Measurements from ENCODE around the gene CUZD1. TPM values are rescaled to one million over a fixed set of nuclear protein-coding genes. Genes with fewer than 3 reads are reported as not detected.

CUZD1 gene
- total and polyA plus RNA-seq, 2 of the 13 experiments (the other 11 are each of a cell fraction or from before 2014, with no cell fraction given) = 0.22 to 0.29 TPM

DNA sequence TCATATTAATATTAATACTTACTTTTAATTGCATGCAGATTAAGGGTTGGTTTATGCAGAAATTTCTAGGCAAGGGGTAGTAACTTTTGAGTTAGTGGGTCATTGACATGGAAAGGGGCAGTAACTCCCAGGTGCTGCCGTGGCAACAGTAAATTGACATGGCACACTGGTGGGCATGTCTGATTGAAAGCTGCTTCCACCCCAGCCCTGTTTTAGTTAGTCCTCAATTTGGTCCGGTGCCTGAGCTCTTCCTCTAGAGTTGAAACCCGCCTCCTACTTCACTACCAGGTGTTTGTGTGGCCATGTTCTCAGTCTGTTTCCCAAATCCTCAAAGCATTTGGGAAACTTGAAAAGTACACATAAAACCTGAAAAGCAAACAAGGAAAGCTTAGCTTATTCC is 18.4 kb downstream of the CUZD1 start (continued):
- TF ChIP-seq, protein P1, sequence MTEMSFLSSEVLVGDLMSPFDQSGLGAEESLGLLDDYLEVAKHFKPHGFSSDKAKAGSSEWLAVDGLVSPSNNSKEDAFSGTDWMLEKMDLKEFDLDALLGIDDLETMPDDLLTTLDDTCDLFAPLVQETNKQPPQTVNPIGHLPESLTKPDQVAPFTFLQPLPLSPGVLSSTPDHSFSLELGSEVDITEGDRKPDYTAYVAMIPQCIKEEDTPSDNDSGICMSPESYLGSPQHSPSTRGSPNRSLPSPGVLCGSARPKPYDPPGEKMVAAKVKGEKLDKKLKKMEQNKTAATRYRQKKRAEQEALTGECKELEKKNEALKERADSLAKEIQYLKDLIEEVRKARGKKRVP (CRISPR knock-in tag; IDR thresholded peaks at IDR 0.05) = no peak

DNA sequence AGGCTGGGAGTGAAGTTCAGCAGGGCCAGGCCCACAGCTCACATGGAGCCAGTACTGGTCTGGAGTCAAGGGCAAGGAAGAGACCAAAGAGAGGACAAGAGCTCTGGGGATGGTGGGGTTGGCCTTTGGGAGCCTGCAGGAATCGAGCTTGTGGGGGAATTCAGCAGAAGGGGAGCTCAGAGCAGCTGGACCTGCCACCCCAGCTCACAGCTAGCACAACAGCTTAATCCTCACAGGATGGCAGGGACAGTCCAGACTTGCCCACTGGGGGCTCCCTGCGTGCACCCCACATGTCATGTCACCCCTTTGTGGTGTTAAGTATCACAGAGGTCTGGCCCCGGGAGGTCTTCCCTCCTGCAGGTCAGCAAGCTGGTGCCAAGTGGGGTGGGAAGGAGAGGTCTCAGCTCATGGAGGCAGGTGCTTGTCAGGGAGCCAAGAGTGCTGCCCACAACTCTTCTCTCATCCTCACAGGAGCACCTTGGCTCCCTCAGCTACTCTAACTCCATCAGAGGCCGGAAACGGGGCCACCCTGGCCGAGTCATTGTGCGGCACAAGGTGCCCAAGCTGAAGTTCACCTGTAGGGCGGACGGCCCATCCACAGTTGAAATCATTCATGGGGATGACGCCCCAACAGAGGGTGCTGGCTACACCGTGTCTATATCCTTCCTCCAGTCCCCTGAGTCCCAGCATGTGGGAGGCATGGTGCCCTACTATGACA is 22.5 kb downstream of the CUZD1 start:
- no peaks in the 10 kb centered on the region for H3K79me2 ChIP-seq (ENCODE audit: insufficient read depth, low read length)
- no peak for ATAC-seq
- H3K27me3 ChIP-seq (ENCODE audit: control insufficient read depth in 1 of 2, insufficient read depth in 2 of 2, low read length in 2 of 2) = peaks cover 1 to 32% of the 10 kb centered on the region in 2 experiments; a peak in 4 of 5 replicates
- ChIA-PET POLR2A (no interaction called here), CTCF (ENCODE audit: low intra/inter-chr PET ratio, low total read pairs) (no interaction called here)
- no peaks in the 10 kb centered on the region for H4K20me1 ChIP-seq (ENCODE audit: insufficient read depth, low read length)
- no peaks in the 10 kb centered on the region for H3K36me3 ChIP-seq (replicated peaks in 1 of 2; ENCODE audit: control insufficient read depth in 1 of 2, insufficient read depth in 2 of 2, low read length in 2 of 2)
- H3K9ac ChIP-seq (ENCODE audit: insufficient read depth, low read depth, low read length) = no peak overlapping the region
- WGBS (ENCODE audit: low lambda C conversion rate) = 0% methylated on average over 2 of the region's 11 CpGs
- no peak for FAIRE-seq
- no peak overlapping the region for H3K27ac ChIP-seq (ENCODE audit: extremely low read length, insufficient read depth, low read length)
- no TSS peak for BruUV-seq (replicated peaks)
- intact Hi-C loops (cut with micrococcal nuclease; ENCODE audit: unreplicated experiment) (no loop called here), in situ Hi-C loops (cut with HindIII; ENCODE audit: extremely low pct_ligation_motif_present, low pct_unique_long_range_greater_than_20kb) (no loop called here)
- no peak overlapping the region for H3K4me2 ChIP-seq (ENCODE audit: low read depth, low read length)
- H3K4me3 ChIP-seq (replicated peaks in 1 of 3; ENCODE audit: insufficient read depth in 1 of 3, low read depth in 2 of 3, low read length in 3 of 3) = no peak overlapping the region
- TF ChIP-seq ZNF75D (CRISPR knock-in tag; IDR thresholded peaks at IDR 0.05; ENCODE audit: borderline replicate concordance) = no peak
- TF ChIP-seq, protein P2, sequence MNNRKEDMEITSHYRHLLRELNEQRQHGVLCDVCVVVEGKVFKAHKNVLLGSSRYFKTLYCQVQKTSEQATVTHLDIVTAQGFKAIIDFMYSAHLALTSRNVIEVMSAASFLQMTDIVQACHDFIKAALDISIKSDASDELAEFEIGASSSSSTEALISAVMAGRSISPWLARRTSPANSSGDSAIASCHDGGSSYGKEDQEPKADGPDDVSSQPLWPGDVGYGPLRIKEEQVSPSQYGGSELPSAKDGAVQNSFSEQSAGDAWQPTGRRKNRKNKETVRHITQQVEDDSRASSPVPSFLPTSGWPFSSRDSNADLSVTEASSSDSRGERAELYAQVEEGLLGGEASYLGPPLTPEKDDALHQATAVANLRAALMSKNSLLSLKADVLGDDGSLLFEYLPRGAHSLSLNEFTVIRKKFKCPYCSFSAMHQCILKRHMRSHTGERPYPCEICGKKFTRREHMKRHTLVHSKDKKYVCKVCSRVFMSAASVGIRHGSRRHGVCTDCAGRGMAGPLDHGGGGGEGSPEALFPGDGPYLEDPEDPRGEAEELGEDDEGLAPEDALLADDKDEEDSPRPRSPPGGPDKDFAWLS (CRISPR knock-in tag; IDR thresholded peaks at IDR 0.05; ENCODE audit: borderline replicate concordance) = no peak
- TF ChIP-seq ZNF788 (CRISPR knock-in tag; IDR thresholded peaks at IDR 0.05; ENCODE audit: borderline replicate concordance) = no peak
- TF ChIP-seq, protein P3, sequence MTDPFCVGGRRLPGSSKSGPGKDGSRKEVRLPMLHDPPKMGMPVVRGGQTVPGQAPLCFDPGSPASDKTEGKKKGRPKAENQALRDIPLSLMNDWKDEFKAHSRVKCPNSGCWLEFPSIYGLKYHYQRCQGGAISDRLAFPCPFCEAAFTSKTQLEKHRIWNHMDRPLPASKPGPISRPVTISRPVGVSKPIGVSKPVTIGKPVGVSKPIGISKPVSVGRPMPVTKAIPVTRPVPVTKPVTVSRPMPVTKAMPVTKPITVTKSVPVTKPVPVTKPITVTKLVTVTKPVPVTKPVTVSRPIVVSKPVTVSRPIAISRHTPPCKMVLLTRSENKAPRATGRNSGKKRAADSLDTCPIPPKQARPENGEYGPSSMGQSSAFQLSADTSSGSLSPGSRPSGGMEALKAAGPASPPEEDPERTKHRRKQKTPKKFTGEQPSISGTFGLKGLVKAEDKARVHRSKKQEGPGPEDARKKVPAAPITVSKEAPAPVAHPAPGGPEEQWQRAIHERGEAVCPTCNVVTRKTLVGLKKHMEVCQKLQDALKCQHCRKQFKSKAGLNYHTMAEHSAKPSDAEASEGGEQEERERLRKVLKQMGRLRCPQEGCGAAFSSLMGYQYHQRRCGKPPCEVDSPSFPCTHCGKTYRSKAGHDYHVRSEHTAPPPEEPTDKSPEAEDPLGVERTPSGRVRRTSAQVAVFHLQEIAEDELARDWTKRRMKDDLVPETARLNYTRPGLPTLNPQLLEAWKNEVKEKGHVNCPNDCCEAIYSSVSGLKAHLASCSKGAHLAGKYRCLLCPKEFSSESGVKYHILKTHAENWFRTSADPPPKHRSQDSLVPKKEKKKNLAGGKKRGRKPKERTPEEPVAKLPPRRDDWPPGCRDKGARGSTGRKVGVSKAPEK (CRISPR knock-in tag; IDR thresholded peaks at IDR 0.05; ENCODE audit: borderline replicate concordance) = no peak
- TF ChIP-seq RBAK (CRISPR knock-in tag; IDR thresholded peaks at IDR 0.05) = no peak
- H3K9me3 ChIP-seq (ENCODE audit: low read length) = no peaks in the 10 kb centered on the region
- H2AFZ ChIP-seq (ENCODE audit: low read length) = no peak overlapping the region
- no peak for DNase-seq (ENCODE audit: low spot score)
- H3K4me1 ChIP-seq (ENCODE audit: insufficient read depth, low read length) = no peaks in the 10 kb centered on the region
